ENCODE measurements around the gene ULBP2. TPM values are rescaled to one million over a fixed set of nuclear protein-coding genes. Genes with fewer than 3 reads are reported as not detected.
"Not testable (repeated sequence)": the region's sequence is repeated elsewhere in the genome, so short reads cannot be mapped to it uniquely, and the experiment has no call there.

The ULBP2 gene
- total RNA-seq, 1 donor: 6.9 TPM

DNA sequence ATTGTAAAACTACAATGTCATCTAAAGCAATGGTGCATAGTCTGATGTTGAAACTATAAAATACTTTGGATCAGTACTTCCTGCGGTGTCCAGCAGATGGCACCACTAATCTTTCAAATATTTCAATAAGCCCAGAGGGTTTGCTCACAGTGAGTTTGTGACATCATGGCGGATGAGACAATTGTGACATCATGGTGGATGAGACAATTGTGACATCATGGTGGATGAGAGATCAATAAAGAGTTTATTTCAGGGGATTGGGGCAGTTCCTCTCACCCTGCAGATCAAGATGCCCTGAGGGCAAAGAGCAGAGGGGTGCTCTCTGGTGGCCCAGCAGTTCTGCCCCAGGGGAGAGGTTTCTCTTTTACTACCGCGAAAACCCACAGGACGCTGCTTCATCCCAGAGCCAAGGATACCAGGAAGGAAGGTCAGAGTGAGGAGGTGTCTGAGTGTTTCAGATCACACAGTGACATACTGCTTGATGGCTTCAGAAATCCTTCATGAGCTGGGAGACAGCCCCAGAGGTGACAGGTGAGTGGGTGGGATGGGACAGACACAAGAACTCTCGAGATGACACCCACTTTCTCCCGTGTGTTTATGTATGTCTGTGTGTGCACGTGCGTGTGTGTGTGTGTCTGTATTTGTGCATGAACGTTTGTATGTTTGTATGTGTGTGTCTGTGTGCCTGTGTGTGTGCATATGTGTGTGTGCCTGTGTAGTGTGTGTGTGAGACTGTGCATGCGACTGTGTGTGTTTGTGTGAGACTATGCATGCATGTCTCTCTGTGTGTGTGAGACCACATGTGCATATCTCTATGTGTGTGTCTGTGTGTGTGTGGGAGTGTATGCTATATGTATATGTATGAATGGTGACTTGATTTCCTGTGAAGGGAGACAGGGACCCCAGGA, 7.3 kb upstream of the ULBP2 start:
- H3K4me3 ChIP-seq (ENCODE audit: low read depth, low read length): no peak overlapping the region
- TF ChIP-seq, protein P1, sequence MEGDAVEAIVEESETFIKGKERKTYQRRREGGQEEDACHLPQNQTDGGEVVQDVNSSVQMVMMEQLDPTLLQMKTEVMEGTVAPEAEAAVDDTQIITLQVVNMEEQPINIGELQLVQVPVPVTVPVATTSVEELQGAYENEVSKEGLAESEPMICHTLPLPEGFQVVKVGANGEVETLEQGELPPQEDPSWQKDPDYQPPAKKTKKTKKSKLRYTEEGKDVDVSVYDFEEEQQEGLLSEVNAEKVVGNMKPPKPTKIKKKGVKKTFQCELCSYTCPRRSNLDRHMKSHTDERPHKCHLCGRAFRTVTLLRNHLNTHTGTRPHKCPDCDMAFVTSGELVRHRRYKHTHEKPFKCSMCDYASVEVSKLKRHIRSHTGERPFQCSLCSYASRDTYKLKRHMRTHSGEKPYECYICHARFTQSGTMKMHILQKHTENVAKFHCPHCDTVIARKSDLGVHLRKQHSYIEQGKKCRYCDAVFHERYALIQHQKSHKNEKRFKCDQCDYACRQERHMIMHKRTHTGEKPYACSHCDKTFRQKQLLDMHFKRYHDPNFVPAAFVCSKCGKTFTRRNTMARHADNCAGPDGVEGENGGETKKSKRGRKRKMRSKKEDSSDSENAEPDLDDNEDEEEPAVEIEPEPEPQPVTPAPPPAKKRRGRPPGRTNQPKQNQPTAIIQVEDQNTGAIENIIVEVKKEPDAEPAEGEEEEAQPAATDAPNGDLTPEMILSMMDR (IDR thresholded peaks at IDR 0.05; ENCODE audit: insufficient read depth, low read depth, low read length): peak; percentile 69
- DNase-seq (ENCODE audit: low read depth): peak; percentile 77

DNA sequence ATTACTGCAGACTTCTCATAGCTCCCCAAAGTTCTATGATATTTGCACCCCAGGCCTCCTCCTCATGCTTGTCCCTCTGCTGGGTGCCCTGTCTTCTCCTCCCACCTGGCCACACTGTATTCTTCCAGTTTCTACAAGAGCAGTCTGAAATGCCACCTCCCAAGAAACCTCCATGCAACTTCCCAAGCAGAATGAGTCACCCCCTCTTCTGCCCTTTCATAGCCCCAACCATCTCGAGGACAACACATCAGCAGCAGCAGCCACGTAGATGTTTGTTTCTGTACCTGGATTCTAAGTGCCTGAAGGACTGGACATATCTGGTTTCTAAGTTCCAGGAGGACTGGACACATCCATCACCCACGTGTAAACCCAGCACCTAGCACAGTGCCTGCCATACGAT, 6.6 kb upstream of the ULBP2 start:
- DNase-seq (ENCODE audit: low read depth): no peak
- no peak overlapping the region for H3K4me3 ChIP-seq (ENCODE audit: low read depth, low read length)
- TF ChIP-seq, protein P1 (IDR thresholded peaks at IDR 0.05; ENCODE audit: insufficient read depth, low read depth, low read length): no peak

DNA sequence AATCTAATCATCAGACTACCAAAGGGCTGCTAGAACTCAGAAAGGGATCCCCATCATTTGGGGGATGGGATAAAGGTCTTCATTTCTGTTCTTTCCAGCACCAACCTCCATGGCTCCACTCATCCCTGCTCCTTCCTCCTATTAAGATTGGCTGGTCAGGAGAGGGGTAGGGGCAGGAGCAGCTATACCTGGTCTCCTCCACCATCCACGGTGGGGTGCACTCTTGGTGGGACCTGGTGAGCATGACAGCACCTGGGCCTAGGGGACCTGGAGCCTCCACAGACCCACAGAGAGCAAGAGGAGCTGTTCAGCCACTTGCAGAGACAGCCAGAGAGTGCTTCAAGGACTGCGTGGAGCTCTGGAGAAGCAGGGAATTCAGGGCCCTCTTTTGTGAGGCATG, 6.1 kb upstream of the ULBP2 start:
- TF ChIP-seq, protein P1 (IDR thresholded peaks at IDR 0.05; ENCODE audit: insufficient read depth, low read depth, low read length): no peak
- H3K4me3 ChIP-seq (ENCODE audit: low read depth, low read length): no peak overlapping the region

DNA sequence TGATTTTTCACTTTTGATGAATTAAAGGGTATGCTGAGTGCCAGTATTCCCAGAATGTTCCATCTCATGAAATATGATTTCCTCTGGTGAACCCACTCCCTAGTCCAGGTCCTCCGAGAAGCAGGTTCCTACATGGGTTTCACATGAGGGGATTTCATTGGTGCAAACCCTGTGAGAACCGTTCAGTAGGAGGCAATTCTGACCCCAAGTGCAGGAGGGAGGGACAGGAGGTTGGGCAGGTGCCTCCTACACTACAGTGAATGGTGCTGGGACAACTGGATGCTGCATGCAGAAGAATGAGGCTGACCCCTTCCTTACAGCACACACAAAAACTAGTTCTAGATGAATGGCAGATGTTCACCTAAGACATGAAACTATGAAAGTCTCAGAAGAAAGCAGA, 5.1 kb upstream of the ULBP2 start:
- DNase-seq (ENCODE audit: low read depth): no peak
- no peak overlapping the region for H3K4me3 ChIP-seq (ENCODE audit: low read depth, low read length)
- TF ChIP-seq, protein P1 (IDR thresholded peaks at IDR 0.05; ENCODE audit: insufficient read depth, low read depth, low read length): no peak

More for the DNA sequence above, 6.1 kb upstream of the ULBP2 start:
- DNase-seq (ENCODE audit: low read depth): no peak

DNA sequence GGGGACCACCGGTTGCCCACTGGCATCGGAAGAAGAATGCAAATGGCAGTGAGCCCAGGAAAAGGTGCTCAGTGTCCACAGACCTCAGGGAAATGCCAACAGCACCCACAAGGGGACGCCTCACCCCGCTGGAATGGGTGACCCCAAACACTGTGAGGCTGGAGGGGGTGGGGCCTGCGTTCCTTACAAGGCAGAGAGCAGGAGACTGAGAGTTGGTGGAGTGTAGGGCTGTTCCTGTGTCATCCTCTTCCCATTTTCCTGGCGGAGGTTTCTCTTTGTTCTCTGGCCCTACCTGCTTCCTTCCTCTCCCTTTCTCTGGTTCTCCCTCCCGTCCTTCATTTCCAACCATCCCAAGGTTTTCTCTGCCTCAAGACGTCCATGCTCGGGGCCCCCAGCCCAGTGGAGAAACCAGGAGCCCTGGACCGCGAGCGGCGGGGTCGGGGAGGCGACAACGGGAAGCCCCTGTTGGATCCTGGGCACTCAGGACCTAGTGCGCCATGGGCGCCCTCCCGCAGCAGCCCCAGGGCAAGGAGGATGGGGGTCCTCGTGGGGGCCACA, 3.7 kb upstream of the ULBP2 start:
- peak overlapping the region; percentile 64 for H3K4me3 ChIP-seq (ENCODE audit: low read depth, low read length)
- not testable (repeated sequence) for DNase-seq (ENCODE audit: low read depth)

DNA sequence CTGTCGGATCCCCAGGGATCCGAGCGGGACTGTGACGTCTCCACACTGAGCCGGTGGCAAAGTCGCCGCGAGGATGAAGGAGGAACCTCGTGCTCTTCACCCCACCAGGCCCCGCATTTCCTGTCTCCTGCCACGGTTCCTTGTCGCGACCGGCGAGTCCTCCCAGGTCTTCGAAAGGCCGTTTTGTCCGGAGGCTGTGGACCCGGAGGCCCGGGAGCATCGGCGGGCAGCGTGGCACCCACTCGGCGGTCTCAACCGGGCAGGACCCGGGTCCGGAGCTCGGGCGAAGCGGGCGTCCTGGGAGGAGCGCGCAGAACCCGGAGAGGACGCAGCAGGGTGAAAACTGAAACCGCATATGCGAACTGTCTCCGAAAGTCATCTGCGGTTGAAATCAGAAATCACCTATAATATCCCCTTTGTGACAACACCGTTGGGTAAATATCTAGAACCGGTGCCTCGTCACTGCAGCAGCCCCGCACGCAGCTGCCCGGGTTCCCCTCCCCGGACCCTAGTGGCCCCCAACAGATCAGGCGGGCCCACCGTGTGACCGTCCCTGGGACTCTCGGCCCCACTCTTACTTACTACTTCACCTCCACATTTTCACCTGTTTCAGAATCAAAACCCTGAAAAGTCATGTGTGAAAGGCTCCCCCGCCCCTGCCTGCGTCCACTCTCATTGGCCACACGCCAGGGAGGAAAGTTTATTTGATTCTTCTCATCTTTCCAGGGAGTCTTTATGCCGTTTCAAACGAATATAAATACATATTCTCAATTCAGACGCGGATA, 3.1 kb upstream of the ULBP2 start:
- TF ChIP-seq, protein P1 (IDR thresholded peaks at IDR 0.05; ENCODE audit: insufficient read depth, low read depth, low read length): no peak
- peak; percentile 17 for DNase-seq (ENCODE audit: low read depth)

DNA sequence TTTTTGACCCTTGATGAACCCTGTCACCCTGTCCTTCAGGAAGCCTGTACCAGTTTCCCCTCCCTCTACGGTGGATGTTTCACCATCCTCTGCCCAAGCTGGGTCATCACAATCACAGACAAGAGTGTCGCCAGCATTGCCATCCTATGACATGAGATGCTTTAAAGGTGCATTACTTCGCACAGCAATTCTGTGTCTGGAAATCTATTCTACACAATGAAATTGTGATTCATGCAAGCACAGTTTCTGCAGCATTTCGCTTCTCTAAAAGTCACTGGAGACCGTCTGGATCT, 2.5 kb upstream of the ULBP2 start:
- TF ChIP-seq, protein P1 (IDR thresholded peaks at IDR 0.05; ENCODE audit: insufficient read depth, low read depth, low read length): no peak
- no peak overlapping the region for H3K4me3 ChIP-seq (ENCODE audit: low read depth, low read length)
- DNase-seq (ENCODE audit: low read depth): no peak

More for the DNA sequence above, 3.1 kb upstream of the ULBP2 start:
- H3K4me3 ChIP-seq (ENCODE audit: low read depth, low read length): peak overlapping the region; percentile 64
